ENCODE measurements around the gene KCNN1. TPM values are rescaled to one million over a fixed set of nuclear protein-coding genes. Genes with fewer than 3 reads are reported as not detected.
A peak's percentile ranks its signal among the peaks of the same experiment; 100 is the strongest.

Gene KCNN1
- total RNA-seq, 2 donors from 2014 or later = 1.7 to 1.8 TPM

DNA sequence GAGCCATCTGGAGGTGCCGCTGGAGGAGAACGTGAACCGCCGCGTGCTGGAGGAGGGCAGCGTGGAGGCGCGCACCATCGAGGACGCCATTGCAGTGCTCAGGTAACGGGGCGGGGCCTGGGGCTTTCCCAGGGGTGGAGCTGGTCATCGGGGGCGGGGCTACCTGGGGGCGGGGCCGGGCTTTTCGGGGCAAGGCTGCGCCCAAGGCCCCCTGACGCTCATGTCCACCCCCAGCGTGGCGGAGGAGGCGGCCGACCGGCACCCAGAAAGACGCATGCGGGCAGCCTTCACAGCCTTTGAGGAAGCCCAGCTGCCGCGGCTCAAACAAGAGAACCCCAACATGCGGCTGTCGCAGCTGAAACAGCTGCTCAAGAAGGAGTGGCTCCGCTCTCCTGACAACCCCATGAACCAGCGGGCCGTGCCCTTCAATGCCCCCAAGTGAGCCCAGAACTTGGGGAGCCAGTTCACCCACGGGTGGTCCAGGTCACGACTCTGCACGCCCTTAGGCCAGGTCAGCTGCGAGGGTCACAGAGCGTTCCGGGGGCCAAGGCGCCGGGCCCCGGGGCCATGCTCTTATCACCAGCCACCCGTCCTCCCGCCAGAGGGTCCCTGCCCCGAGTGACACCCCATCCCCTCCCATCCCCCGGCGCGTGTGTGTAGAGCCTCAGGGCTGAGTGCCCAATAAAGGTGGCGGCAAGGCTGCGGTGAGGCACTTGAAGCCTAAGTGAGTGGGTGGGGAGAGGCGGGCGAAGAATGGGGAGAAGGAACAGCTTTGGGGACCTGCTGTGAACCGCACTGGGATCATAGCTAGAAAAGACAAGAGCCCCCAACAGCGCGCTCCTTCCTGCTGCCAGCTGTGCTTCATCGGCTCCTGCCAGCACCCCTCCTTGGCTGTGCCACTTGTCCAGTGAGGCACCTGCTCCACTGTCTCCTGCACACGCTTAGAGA lies 23.4 kb upstream of the KCNN1 start:
- intact Hi-C loops (cut with DNase I) = loop anchor here in 1 of 2 donors (10.0 kb wide), 1 partner anchor 111 kb away; no protein-coding TSS in a partner anchor
- DNase-seq (no peak), ATAC-seq (no peak)

DNA sequence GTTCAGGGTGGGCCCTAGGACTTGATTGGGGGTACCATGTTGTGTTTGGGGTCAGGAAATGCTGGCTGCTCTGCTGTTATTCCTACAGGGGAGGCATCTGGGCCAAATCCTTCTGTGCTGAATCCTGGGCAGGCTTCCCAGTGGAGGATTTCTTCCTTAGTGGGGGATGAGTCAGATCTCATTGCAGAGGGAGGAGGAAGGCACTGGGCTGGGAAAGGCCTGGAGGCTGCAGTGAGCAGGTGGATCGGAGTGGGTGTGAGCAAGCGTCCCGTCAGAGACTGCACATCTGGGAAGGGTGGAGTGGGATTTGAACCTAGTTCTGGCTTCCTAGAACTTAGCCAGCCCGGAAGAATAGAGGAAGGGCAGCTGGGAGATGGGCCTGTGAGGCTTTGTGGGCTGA lies 22.6 kb upstream of the KCNN1 start:
- ATAC-seq (peak in 1 of 2 donors; percentile 65), DNase-seq (peak; percentile 32)
- intact Hi-C loops (cut with DNase I) = loop anchor here in 1 of 2 donors (10.0 kb wide), 1 partner anchor 110 kb away; no protein-coding TSS in a partner anchor

DNA sequence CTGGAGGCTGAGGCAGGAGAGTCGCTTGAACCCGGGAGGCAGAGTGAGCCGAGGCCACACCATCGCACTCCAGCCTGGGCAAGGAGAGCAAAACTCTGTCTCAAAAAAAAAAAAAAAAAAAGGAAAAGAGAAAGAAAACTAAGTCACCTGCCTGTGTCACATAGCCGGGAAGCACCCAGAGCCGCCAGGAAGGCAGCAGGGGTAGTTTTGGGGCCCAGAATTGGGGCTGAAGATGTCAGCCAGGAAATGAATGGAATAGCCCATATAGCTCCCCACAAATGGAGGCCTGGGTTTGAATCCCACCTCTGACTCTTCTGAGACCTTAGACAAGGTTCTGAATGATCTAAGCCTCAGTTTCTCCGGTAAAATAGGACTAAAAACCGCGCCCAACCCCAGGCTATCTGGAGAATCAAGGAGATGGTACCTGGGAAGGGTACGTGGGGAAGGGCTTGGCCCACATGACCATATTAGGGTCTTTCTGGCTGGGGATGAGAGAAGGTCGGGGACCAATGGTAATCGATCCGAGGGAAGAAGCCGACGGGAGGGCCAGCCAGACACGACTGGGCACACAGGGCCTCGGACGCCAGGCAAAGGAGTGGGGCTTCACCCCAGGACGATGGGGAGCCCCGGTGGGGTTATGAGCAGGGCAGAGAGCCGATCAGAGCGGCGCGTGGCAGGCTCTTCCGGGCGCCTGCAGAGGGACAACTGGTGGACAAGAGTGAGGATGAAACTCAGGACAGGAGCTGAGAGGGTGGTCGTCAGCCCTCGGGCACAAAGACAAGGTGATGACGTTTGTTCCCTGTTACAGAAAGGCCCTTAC lies 19.7 kb upstream of the KCNN1 start:
- peak; percentile 23 to 29 for ATAC-seq
- intact Hi-C loops (cut with DNase I) = loop anchor here (2.0 to 10.0 kb wide), 2 partner anchors 48 to 108 kb away; no protein-coding TSS in a partner anchor

DNA sequence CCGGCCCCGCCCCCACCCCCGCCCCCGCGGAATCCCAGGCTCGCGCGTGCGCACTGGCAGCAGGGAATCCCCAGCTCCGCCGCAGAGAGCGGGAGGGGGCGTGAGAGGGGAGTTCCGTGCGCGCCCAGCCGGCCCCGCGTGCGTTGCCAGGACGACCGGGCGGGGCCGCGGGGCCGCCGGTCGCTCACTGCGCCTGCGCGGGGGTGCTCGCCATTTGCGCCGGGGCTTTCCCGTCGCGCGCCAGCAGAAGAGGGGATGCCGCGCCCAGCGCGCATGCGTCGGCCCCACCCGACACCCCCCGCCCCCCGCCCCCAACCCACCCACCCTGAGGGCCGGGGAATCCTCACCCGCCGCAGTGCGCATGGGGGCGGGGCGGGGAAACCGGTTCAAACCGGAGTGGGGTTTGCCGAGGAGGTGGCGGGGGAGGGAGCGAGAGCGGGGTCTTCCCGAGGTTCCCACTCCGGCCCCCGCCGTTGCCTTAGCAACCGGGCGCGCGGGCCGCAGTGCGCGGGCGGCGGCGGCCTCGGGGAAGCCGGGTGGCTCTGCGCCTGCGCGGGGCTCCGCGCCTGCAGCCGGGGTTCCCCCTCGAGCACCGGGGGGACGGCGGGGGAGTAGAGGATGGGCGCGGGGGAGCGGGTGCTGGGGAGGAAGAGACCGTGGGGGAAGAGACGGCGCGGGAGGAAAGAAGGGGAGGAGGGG lies 18.9 kb upstream of the KCNN1 start:
- ATAC-seq = peak; percentile 87 to 94
- intact Hi-C loops (cut with DNase I) = loop anchor here (2.0 to 10.0 kb wide), 2 partner anchors 47 to 107 kb away; no protein-coding TSS in a partner anchor
- peak; percentile 93 for DNase-seq

More for the DNA sequence above, 19.7 kb upstream of the KCNN1 start:
- peak; percentile 36 for DNase-seq

DNA sequence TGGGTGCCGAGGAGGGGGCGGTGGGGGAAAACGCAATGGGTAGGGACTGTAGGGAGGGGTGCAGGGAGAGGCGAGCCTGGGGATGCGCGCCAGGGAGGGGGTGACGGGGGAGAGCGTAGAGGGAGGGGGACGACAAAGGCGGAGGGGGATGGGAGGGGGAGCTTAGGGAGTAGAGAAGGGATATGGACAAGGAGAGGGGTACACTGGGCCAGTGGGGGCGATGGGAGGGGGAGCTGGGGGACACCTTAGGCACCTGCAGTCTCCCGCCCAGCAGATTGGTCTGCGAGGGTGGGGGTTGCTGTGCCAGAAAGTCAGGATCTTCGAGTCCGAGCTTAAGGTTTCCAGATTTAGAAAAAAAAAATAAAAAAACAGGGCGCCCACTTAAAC lies 18.4 kb upstream of the KCNN1 start:
- DNase-seq = no peak
- ATAC-seq = no peak
- intact Hi-C loops (cut with DNase I) = loop anchor here in 1 of 2 donors (10.0 kb wide), 1 partner anchor 106 kb away; no protein-coding TSS in a partner anchor

DNA sequence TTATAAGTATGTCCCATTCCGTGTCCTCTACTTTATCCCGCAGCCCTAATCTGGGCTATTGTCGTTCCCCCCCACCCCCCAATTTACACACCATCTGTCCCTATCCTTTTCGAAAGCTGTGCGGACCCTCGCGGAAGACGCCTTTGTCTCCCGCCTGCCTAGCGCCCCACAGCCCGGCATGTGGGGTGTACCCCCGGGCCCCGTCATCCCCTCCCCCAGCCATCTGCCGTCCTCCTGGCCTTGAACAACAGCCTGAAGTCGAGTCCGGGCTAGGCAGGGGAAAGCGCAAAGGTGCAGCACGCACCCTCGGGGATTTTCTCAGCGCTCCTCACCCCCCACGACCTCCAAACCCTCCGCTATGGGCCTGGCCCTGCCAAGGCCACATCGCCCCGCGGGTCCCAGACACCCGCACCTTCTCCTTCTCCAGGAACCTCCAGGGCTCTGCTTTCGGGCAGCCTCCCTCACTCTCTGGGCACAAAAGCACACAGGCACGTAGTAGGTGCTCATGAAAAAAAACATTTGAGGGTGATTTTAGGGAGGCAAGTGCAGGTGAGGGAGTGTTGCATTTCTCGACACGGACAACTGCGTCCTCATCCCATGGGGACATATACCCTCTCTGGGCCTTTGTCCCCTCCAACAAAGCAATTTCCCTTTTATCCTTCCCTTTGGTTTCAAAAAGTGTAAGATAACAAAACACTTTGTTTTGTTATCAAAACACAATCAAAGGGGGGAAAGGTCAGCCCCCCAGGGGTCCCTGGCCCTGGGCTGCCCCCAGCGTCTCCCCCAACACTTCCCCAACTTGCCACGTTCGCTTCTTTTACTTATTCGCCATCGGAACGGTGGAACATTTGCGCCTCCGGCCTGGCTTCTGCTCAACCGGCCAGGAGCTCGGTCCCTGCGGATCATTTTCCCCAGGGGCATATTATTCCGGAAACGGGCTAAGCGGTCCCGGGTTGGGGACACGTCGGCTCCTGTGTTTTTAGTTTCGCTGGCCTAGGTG lies 17.7 kb upstream of the KCNN1 start:
- intact Hi-C loops (cut with DNase I) = loop anchor here in 1 of 2 donors (10.0 kb wide), 1 partner anchor 106 kb away; no protein-coding TSS in a partner anchor
- ATAC-seq = no peak
- DNase-seq = no peak

DNA sequence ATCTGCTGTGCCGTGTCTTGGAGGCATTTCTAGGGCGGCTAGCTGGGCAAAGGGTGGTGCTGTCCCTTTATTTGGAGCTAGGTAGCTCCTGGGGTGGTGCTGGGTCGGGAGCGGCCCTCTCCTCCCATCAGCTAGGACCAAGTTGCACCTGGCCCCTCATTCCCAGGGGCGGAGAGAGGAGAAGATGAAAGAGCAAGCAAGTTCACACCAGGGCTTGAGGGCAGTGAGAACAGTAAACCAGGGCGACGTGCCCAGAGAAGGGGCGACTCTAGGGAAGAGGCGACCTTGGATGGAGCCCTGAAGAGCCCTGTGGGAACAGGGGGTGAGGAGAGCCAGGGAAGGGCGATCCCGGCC lies 17.0 kb upstream of the KCNN1 start:
- no peak for DNase-seq
- intact Hi-C loops (cut with DNase I) = loop anchor here in 1 of 2 donors (10.0 kb wide), 1 partner anchor 105 kb away; no protein-coding TSS in a partner anchor
- no peak for ATAC-seq

DNA sequence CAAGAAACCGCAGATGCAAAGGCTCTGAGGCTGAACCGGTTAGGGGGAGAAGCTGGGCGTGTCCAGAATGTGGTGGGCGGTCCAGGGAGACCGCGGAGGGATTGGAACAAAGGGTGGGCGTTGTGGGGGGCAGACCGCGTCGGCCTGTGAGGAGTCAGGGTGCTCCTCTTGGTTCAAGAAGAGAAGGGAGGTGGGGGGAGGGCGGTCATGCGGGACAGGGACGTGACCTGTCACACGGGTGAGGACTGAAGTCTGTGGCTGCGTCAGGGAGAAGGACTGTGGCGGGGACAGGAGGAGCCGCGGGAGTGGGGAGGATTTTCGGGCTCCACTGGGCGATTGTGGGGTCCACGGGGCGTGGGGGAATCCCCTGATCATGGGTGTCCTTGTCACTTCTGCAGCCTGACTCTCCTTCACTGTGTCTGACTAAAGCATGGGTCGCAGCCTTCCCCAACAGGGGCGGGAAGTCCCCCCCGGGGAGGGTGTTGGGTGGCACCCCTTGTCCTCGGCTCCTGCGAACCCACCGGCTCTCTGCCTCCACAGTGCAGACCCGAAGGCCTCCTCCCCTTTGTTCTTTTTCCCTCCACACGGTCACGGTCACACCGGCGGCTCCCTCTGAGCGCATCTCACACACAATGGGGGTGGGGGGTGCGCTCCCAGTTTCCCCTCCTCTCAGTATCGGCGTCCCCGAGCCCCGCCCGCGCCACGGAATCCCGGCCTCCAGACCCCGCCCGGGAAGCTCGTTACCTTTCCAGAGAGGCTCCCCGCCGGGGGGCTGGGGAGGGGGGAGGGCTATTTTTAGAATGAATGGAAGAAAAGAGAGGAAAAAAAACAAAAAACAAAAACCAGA lies 16.4 kb upstream of the KCNN1 start:
- intact Hi-C loops (cut with DNase I) = no loop called here
- ATAC-seq (no peak), DNase-seq (peak; percentile 42)

DNA sequence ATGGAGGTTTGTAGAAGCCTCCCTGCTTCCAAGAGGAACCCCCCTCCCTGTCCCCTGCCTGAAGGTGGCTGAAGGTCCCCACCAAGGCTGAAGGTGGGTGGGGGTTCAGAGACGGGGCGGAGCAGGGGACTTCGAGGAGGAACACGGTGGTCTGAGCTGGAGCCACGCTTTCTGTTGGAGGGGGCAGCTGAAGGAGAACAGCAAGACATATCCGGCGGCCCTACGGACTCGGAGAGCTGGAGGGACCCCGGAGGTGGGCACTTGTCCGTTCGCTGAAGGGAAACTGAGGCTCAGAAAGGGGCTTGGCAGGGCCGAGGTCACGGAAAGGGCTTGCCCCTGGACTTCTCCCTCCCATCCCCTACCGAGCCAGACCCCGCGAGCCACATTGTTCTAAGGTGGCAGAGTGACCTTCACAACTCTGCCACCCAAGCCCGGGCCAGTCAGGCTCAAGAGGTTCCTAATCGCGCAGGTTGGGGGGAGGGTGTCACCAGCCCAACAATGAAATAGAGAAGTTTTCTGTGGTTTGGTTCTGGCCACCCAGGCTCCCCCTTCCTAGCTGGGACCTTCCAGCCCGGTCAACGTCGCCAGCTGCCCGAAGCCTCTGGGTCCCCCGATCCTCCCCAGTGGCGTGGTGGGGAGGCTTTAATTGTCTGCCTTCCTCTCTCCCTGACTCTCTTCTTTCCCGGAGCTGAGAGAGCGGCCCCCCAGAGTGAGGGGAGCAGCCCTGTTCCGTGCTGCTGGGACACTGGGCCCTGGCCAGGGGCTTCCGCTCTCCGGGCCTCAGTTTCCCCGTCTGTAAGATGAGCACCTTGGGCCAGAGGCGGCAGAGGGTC lies 15.5 kb upstream of the KCNN1 start:
- DNase-seq (no peak), ATAC-seq (no peak)
- intact Hi-C loops (cut with DNase I) = no loop called here

DNA sequence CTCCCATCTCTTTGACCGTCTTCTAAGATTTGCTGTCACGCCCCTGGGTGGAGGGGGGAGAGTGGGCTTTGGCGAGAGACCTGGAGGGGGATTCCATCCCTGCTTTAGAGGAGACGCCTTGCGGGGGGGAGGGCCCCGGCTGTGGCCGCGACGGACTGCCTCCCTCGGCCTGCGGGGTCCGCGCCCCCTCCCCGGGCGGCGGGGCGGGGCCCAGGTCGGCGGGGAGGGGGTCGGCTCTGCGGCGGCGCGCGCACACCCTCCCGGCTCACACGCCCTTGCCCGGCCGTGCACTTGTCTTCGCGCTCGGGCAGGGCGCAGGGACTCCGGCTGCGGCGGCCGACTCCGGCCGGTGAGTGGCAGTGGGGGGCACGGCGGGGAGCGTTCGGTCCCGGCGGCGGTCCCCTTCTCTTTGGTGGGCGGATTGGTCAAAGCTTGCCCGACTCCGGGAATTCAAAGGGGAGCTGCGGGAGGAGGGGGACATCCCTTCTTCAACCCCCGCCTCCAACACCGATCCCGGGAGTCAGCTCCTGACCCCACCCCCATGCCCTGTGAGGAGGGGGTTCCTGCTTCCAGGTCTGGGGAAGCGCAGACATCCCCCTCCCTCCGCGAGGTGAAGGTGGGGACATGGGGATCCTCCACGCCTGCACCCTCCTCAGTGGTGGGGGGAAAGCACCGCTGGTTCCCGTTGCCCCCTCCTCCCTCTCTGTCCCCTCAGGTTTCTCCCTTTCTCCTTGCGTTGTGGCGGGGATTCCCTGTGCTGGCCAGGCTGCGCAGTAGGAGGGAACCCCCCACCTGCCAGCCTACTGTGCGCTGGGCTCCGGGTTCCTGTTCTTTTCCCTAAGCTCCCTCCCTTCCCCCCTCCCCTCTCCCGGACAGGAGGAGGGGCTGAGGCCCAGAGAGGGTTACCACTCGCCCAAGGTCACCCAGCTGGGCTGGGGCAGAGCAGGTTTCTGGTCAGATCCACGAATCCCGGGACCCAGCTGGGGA lies 14.6 kb upstream of the KCNN1 start:
- intact Hi-C loops (cut with DNase I) = no loop called here
- no peak for DNase-seq
- no peak for ATAC-seq

DNA sequence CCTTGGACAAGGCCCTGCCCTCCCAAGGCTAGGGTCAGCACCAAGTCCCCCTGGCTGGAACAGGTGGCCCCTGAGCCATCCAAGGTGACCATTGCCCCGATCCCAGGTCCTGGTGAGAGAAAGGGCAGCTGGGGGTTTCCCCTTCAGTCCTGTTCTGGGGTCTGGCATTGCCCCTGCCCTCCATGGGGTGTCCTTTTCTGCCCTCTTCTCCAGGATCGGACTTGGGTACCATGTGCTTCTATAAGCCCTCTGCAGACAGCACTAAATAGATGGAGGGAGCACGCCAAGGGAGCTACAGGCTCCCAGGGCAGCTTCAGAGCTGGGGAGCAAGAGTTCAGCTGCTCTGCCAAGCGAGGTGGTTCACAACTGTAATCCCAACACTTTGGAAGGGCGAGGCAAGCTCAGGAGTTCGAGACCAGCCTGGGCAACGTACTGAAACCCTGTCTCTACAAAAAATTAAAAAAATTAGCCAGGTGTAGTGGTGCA lies 13.5 kb upstream of the KCNN1 start:
- DNase-seq = no peak
- intact Hi-C loops (cut with DNase I) = no loop called here
- no peak for ATAC-seq

DNA sequence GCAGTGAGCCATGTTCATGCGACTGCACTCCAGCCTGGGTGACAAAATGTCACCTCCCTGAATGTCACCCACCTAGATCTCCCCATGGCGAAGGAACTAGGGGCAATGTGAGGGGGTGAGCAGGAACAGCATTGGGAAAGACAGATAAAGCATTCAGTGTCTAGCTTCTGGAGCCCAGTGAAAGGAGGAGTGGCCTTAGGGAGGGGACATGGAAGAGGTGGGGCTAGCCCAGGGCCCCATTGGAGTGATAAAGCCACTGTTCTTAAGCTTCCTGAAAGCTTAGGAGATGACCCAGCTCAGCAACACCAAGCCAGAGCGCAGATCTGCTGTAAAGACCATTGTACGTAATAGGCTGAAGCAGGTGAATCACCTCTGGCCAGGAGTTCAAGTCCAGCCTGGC lies 13.0 kb upstream of the KCNN1 start:
- DNase-seq = no peak
- intact Hi-C loops (cut with DNase I) = no loop called here

DNA sequence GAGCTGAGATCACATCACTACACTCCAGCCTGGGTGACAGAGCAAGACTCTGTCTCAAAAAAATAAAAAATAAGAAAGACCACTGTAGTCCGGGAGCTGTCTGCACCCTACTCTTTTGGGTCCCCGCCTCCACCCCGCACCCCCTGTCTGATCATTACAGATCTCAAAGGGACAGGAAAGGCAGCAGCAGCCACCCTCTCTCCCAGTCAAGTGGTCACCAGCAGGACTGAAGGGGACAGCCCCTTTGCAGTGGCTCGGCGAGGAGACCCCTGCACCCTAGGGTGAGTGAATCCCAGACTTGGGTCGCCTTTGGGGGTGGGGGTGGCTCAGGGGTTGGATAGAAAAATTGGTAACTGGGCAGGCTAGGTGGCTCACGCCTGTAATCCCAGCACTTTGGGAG lies 12.5 kb upstream of the KCNN1 start:
- intact Hi-C loops (cut with DNase I) = no loop called here
- DNase-seq (no peak), ATAC-seq (no peak)

More for the DNA sequence above, 13.0 kb upstream of the KCNN1 start:
- ATAC-seq = no peak

DNA sequence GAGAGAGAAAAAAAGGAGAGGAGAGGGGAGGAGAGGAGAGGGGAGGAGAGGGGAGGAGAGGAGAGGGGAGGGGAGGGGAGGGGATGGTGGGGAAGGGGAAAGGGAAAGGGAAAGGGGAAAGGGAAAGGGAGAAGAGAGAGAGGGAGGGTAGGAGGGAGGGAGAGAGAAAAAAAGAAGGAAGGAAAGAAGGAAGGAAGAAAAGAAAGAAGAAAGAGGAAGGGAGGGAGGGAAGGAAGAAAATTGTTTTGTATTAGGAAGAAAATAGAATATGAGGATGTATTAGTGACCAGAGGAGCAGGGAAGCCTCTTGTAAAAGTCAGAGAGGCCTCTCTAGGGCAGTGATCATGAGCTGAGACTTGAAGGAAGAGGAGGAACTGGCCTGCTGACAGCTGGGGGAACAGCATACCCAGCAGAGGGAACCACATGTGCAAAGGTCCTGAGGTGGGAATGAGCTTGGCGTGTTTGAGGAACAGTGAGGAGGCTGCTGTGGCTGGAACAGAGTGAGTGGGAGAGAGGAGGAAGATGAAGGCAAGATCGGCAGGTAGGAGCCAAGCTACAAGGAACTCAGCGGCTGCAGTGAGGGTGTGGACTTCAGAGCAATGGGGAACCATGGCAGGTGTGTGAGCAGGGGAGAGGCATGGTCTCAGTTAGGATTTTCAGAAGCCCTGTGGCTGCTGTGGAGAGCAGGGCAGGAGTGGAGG lies 9.6 kb upstream of the KCNN1 start:
- DNase-seq = no peak
- ATAC-seq = no peak
- intact Hi-C loops (cut with DNase I) = no loop called here

Measured in left cardiac atrium (tissue), 4 donors.